Right lobe of liver (tissue), 4 donors: ENCODE measurements around the gene LXN.

Experiments
- CTCF ChIP-seq, 4 donors: fragments of 200-600 bp in 3 of 4; fragments of 450-650 bp in 1 of 4; IDR thresholded peaks; one replicate each; pipeline versions ENCODE4 v1.5.1 to v1.8.0; 2016 to 2022; ENCODE audit warnings: antibody characterized with exemption in 4 of 4, mild to moderate bottlenecking in 2 of 4
- POLR2A ChIP-seq: fragments of 450-650 bp; IDR thresholded peaks from one replicate; pipeline ENCODE4 v1.6.1; 2017; ENCODE audit warnings: antibody characterized with exemption, mild to moderate bottlenecking
- donor health status: DM: no; HTN: no; CAD: no.
- donor health status: DM: no; HTN: no; CAD: no.
- donor health status: DM: no; HTN: yes; CAD: no.

DNA sequence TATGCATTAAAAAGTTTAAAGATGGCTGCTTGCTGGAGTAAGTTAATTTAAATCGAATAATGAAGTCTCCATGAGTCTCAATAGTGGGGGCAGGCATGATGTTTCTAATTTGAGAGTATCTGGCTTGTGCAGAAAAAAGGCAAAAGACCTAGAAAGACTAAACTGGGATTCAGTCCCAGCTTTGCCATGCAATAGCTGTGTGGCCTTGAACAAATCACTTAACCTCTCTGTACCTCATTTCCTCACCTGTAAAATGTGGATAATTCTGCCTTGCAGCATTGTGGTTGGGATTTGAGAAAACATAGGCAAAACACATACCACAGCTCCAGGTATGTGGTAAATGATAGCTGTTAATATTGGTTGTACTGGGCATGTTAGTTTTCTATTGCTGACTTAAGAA lies 8.6 kb downstream of the LXN start:
- TF ChIP-seq POLR2A: no peak
- TF ChIP-seq CTCF (IDR thresholded peaks at IDR 0.05): no peak
